NB4 (cell line): ENCODE results near the gene SCPEP1.

Experiments used
- POLR2A ChIP-seq: IDR thresholded peaks from 2 replicates; pipeline ENCODE4 v1.6.1; 2011; ENCODE audit warnings: mild to moderate bottlenecking; ENCODE audit not compliant: insufficient read length; ENCODE audit errors: extremely low read depth
- TF ChIP-seq, protein P1 (sequence below): IDR thresholded peaks from one replicate; pipeline ENCODE4 v1.5.1; 2012; ENCODE audit warnings: low read depth, low read length

DNA sequence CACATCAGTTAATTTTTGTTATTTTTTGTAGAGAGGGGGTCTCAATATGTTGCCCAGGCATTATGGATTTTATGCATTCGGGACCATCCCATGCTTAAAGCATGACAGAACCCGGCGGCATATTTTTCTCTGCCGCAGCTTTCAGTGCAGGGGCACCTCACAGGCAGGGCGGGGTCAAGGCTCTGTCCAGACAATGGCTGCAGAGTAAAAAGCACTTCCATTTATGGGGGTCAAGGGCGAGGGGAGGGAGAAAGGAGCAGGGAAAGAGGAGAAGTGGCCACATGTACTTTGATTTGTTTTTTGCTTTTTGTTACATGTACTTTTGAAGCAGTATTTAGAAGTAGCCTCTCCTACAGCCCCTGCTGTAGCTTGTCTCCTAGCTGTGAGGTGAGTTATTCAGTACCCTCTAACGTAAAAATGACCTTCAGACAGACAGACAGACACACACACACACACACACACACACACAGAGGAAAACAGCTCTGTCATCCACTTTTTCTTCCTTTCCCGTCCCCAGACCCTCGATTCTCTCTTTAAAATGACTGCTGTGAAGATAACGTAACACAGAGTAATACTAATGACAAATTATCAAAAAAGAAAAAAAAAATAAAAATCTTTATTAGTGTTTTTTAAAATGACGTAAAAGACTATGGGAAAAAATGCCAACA, 856 bp upstream of the SCPEP1 start:
- TF ChIP-seq, protein P1, sequence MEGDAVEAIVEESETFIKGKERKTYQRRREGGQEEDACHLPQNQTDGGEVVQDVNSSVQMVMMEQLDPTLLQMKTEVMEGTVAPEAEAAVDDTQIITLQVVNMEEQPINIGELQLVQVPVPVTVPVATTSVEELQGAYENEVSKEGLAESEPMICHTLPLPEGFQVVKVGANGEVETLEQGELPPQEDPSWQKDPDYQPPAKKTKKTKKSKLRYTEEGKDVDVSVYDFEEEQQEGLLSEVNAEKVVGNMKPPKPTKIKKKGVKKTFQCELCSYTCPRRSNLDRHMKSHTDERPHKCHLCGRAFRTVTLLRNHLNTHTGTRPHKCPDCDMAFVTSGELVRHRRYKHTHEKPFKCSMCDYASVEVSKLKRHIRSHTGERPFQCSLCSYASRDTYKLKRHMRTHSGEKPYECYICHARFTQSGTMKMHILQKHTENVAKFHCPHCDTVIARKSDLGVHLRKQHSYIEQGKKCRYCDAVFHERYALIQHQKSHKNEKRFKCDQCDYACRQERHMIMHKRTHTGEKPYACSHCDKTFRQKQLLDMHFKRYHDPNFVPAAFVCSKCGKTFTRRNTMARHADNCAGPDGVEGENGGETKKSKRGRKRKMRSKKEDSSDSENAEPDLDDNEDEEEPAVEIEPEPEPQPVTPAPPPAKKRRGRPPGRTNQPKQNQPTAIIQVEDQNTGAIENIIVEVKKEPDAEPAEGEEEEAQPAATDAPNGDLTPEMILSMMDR = no peak
- no peak for TF ChIP-seq POLR2A
